KMS-11 (cell line): ENCODE measurements around the gene CHDH.

ENCODE experiments used
- H2AFZ ChIP-seq: fragments of 200-600 bp; sonication (generic); 2 replicates; pipeline ENCODE4 v1.6.1; 2016; ENCODE audit warnings: antibody characterized with exemption, mixed run types, low read depth
- H3K27ac ChIP-seq: fragments of 200-600 bp; sonication (generic); 2 replicates; pipeline ENCODE4 v1.6.1; 2016; ENCODE audit warnings: mild to moderate bottlenecking, mixed run types
- H3K27me3 ChIP-seq: fragments of 200-600 bp; sonication (generic); 2 replicates; pipeline ENCODE4 v1.6.1; 2017; ENCODE audit warnings: mild to moderate bottlenecking, low read depth, mixed run types, moderate library complexity; ENCODE audit not compliant: insufficient read depth
- H3K36me3 ChIP-seq: fragments of 200-600 bp; sonication (generic); 2 replicates; pipeline ENCODE4 v1.6.1; 2017; ENCODE audit warnings: mild to moderate bottlenecking, mixed run types; ENCODE audit not compliant: insufficient read depth
- H3K4me1 ChIP-seq: fragments of 200-600 bp; sonication (generic); 2 replicates; pipeline ENCODE4 v1.6.1; 2016; ENCODE audit warnings: mild to moderate bottlenecking, low read depth, mixed run types; ENCODE audit not compliant: poor library complexity, severe bottlenecking
- H3K4me2 ChIP-seq: fragments of 200-600 bp; sonication (generic); 2 replicates; pipeline ENCODE4 v1.7.0; 2016; ENCODE audit warnings: mild to moderate bottlenecking, mixed run types
- H3K4me3 ChIP-seq: fragments of 200-600 bp; sonication (generic); IDR thresholded peaks from 2 replicates; pipeline ENCODE4 v1.6.1; 2017; ENCODE audit warnings: low read depth, low read length, mixed read lengths; ENCODE audit not compliant: insufficient read depth
- H3K79me2 ChIP-seq: fragments of 200-600 bp; sonication (generic); 2 replicates; pipeline ENCODE4 v1.6.1; 2016; ENCODE audit warnings: low read depth, mixed run types; ENCODE audit not compliant: insufficient read depth
- H3K9ac ChIP-seq: fragments of 200-600 bp; sonication (generic); 2 replicates; pipeline ENCODE4 v1.6.1; 2016; ENCODE audit warnings: mild to moderate bottlenecking, mixed run types
- H4K20me1 ChIP-seq: fragments of 200-600 bp; sonication (generic); 2 replicates; pipeline ENCODE4 v1.6.1; 2016; ENCODE audit warnings: mild to moderate bottlenecking, mixed run types; ENCODE audit not compliant: insufficient read depth
- TF ChIP-seq, protein P1 (sequence below): fragments of 200-600 bp; sonication (generic); conservative IDR thresholded peaks from 2 replicates; pipeline ENCODE4 v1.6.1; 2017; ENCODE audit warnings: low read depth, mild to moderate bottlenecking, antibody characterized with exemption, low read length, moderate library complexity, mixed read lengths

The CHDH gene

GRCh38 chr3:53865732-53866499 lies 19.7 kb upstream of the CHDH start:
- H3K79me2 ChIP-seq: no peaks in the 10 kb centered on the region
- no peaks in the 10 kb centered on the region for H3K27me3 ChIP-seq
- H4K20me1 ChIP-seq: no peaks in the 10 kb centered on the region
- H2AFZ ChIP-seq: no peak overlapping the region
- no peak overlapping the region for H3K4me3 ChIP-seq
- no peaks in the 10 kb centered on the region for H3K36me3 ChIP-seq
- TF ChIP-seq, protein P1, sequence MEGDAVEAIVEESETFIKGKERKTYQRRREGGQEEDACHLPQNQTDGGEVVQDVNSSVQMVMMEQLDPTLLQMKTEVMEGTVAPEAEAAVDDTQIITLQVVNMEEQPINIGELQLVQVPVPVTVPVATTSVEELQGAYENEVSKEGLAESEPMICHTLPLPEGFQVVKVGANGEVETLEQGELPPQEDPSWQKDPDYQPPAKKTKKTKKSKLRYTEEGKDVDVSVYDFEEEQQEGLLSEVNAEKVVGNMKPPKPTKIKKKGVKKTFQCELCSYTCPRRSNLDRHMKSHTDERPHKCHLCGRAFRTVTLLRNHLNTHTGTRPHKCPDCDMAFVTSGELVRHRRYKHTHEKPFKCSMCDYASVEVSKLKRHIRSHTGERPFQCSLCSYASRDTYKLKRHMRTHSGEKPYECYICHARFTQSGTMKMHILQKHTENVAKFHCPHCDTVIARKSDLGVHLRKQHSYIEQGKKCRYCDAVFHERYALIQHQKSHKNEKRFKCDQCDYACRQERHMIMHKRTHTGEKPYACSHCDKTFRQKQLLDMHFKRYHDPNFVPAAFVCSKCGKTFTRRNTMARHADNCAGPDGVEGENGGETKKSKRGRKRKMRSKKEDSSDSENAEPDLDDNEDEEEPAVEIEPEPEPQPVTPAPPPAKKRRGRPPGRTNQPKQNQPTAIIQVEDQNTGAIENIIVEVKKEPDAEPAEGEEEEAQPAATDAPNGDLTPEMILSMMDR: no peak
- no peaks in the 10 kb centered on the region for H3K4me1 ChIP-seq
- no peak overlapping the region for H3K27ac ChIP-seq
- no peak overlapping the region for H3K4me2 ChIP-seq
- H3K9ac ChIP-seq: no peak overlapping the region

DNA sequence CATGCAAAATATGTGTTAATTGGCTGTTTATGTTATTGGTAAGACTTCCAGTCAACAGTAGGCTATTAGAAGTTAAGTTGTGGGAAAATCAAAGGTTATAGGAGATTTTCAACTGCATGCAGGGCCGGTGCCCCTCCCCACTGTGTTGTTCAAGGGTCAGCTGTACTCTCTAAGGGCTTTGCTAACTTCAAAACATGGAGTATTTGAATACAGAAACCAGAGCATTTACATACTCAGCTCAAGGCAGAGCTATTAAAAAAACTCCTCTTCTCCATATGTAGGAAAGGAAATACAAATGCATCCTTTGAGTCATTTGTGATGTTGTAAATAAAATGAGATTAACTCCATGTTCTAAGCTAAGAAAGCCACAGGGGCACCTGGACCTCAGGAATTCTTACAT lies 16.9 kb upstream of the CHDH start:
- no peaks in the 10 kb centered on the region for H3K4me1 ChIP-seq
- H3K9ac ChIP-seq: no peak overlapping the region
- no peaks in the 10 kb centered on the region for H3K36me3 ChIP-seq
- TF ChIP-seq, protein P1: no peak
- H4K20me1 ChIP-seq: no peaks in the 10 kb centered on the region
- no peak overlapping the region for H3K4me3 ChIP-seq
- no peak overlapping the region for H2AFZ ChIP-seq
- H3K4me2 ChIP-seq: no peak overlapping the region
- H3K79me2 ChIP-seq: no peaks in the 10 kb centered on the region
- no peak overlapping the region for H3K27ac ChIP-seq
- no peaks in the 10 kb centered on the region for H3K27me3 ChIP-seq

GRCh38 chr3:53862241-53862640 lies 16.0 kb upstream of the CHDH start:
- Histone ChIP-seq H2AFZ (no peak overlapping the region), H3K4me2 (no peak overlapping the region), H3K9ac (no peak overlapping the region), H3K27me3 (no peaks in the 10 kb centered on the region), H3K27ac (no peak overlapping the region), H4K20me1 (no peaks in the 10 kb centered on the region), H3K79me2 (no peaks in the 10 kb centered on the region), H3K4me3 (no peak overlapping the region), H3K4me1 (no peaks in the 10 kb centered on the region), H3K36me3 (no peaks in the 10 kb centered on the region)
- TF ChIP-seq, protein P1: no peak

- Histone ChIP-seq H2AFZ (no peak overlapping the region), H3K4me1 (no peaks in the 10 kb centered on the region), H3K79me2 (no peaks in the 10 kb centered on the region), H3K4me3 (no peak overlapping the region), H3K27ac (no peak overlapping the region), H3K4me2 (no peak overlapping the region), H3K36me3 (no peaks in the 10 kb centered on the region), H4K20me1 (no peaks in the 10 kb centered on the region), H3K9ac (no peak overlapping the region), H3K27me3 (no peaks in the 10 kb centered on the region)
- TF ChIP-seq, protein P1: no peak
Observed at GRCh38 chr3:53860196-53860595, 14.0 kb upstream of the CHDH start.
